ENCODE measurements around the gene PLIN5.

Gene PLIN5

GRCh38 chr19:4523306-4524110 is 11.5 kb downstream of the PLIN5 start:
- DNase-seq (ENCODE audit: low read depth, low spot score) = no peak

- DNase-seq (ENCODE audit: low read depth, low spot score) = no peak
These were observed 12.6 kb downstream of the PLIN5 start for GRCh38 chr19:4522291-4523002.

GRCh38 chr19:4521888-4522242 is 13.2 kb downstream of the PLIN5 start:
- DNase-seq (ENCODE audit: low read depth, low spot score) = no peak

- DNase-seq (ENCODE audit: low read depth, low spot score) = no peak
These were observed 13.7 kb downstream of the PLIN5 start for GRCh38 chr19:4521170-4521887.

- no peak for DNase-seq (ENCODE audit: low read depth, low spot score)
These were observed 15.3 kb downstream of the PLIN5 start for GRCh38 chr19:4519521-4520277.

GRCh38 chr19:4519172-4519496 is 15.9 kb downstream of the PLIN5 start:
- no peak for DNase-seq (ENCODE audit: low read depth, low spot score)

GRCh38 chr19:4518345-4519171 is 16.5 kb downstream of the PLIN5 start, which contains the start of gene PLIN4:
TSS of gene PLIN4 (minus strand) at chr19:4518486. CDS start at chr19:4518272, 214 bp downstream.
- no peak for DNase-seq (ENCODE audit: low read depth, low spot score)

- DNase-seq (ENCODE audit: low read depth, low spot score) = no peak
These were observed 17.5 kb downstream of the PLIN5 start for GRCh38 chr19:4517451-4518057.

GRCh38 chr19:4516939-4517300 is 18.1 kb downstream of the PLIN5 start:
- DNase-seq (ENCODE audit: low read depth, low spot score) = no peak

- DNase-seq (ENCODE audit: low read depth, low spot score) = no peak
These were observed 18.7 kb downstream of the PLIN5 start for GRCh38 chr19:4516199-4516938.

GRCh38 chr19:4515732-4516131 is 19.3 kb downstream of the PLIN5 start:
- DNase-seq (ENCODE audit: low read depth, low spot score) = no peak

- DNase-seq (ENCODE audit: low read depth, low spot score) = no peak
These were observed 21.8 kb downstream of the PLIN5 start for GRCh38 chr19:4513248-4513647.

- no peak for DNase-seq (ENCODE audit: low read depth, low spot score)
These were observed 23.0 kb downstream of the PLIN5 start for GRCh38 chr19:4512070-4512469.

GRCh38 chr19:4511300-4512054 is 23.5 kb downstream of the PLIN5 start:
- no peak for DNase-seq (ENCODE audit: low read depth, low spot score)

GRCh38 chr19:4510435-4511255 is 24.4 kb downstream of the PLIN5 start:
- no peak for DNase-seq (ENCODE audit: low read depth, low spot score)

GRCh38 chr19:4508698-4509097 is 26.3 kb downstream of the PLIN5 start:
- DNase-seq (ENCODE audit: low read depth, low spot score) = no peak

- DNase-seq (ENCODE audit: low read depth, low spot score) = no peak
These were observed 27.2 kb downstream of the PLIN5 start for GRCh38 chr19:4507804-4508203.

GRCh38 chr19:4507150-4507452 is 27.9 kb downstream of the PLIN5 start:
- DNase-seq (ENCODE audit: low read depth, low spot score) = no peak
